SHP77 treated with DMSO at 0.1 percent for 48 hours (cell line): Measurements from ENCODE around the gene RCOR2.

Experiments used
- DNase-seq: peaks from one replicate; lab custom pipeline; 2025; lab: John Stamatoyannopoulos, UW

Gene RCOR2

DNA sequence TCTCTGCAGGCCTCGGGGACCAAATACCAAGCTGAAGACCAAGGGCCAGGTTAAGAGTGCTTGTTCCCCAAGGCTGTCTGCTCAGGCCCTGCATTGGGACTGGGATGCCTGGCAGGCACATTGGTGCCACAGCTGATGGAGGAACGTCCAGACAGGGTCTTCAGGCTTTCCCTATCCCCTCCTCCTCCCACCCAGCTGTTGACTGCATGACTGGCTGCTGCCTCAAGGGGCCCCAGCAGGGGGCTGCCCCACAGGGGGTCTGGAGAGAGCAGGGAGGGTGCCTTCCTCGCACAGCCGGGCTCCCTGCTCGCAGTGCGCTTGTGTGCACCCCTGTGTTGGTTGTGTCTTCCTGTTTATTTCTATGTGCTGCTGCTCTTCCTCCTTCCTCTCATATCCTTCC is 9.9 kb downstream of the RCOR2 start:
- no peak for DNase-seq

DNA sequence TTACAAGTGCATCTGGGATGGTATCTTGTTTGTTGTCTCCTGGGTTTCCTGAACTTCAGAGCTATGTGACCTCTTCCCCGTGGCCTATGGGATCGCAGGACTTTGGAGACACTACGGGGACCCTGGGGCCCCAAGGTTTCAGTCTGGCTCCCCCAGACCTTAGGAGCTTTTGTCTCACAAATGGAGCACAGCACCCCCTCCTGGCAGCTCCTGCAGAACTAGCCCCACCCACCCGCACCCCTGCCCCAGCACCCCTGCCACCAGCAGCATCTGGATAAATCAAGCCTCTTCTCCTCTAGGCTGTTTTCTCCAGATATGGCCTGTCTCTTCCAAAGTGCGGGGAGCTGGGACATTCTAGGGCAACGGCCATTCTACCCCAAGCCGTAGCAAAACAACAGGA is 10.4 kb downstream of the RCOR2 start:
- no peak for DNase-seq

DNA sequence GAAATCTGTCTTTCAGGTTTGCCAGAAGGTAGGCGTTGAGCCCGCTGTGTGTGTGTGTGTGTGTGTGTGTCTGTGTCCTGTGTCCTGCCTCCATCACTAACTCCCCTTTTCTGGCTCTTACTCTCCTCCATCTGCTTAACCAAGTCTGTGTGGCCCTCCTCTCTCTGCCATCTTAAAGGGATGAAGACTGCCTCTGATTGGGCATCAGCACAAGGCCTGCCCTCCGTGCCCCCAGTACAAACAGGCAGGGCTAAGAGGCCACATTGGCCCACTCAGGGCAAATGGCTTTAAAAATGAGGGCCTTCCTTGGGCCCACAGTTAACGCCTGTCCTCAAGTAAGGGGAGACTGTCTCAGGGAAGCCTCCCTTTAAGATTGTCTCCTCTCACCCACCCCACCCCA is 10.9 kb downstream of the RCOR2 start:
- DNase-seq: no peak

DNA sequence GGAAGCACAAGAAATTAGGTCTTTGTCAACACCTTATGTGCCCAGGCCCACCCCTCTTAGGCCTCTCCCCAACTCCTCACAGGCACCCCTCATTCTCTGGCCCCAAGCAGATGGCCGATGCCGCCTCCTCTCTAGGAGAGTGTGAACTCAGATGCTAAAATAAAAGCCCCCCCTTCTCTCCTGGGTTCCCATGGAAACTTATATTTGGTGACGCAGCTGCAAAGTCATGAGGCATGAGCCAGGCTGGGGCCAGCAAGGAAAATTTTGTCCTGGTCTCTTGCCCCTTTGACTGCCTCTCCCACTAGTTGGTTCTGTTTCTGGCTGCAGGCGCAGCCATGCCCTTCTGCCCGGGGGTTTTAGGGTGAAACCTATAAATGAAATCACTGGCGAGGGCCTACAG is 11.8 kb downstream of the RCOR2 start:
- no peak for DNase-seq

DNA sequence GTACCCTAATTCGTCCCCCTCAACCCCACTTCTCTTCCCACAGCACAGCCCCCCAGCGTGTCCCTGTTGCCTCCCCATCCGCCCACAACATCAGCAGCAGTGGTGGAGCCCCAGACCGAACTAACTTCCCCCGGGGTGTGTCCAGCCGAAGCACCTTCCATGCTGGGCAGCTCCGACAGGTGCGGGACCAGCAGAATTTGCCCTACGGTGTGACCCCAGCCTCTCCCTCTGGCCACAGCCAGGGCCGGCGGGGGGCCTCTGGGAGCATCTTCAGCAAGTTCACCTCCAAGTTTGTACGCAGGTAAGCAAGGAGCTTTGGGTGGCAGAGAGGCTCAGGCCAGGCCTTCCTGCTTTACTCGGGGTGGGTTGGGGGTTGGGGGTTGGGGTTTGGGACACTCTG is 12.2 kb downstream of the RCOR2 start:
- DNase-seq: no peak

DNA sequence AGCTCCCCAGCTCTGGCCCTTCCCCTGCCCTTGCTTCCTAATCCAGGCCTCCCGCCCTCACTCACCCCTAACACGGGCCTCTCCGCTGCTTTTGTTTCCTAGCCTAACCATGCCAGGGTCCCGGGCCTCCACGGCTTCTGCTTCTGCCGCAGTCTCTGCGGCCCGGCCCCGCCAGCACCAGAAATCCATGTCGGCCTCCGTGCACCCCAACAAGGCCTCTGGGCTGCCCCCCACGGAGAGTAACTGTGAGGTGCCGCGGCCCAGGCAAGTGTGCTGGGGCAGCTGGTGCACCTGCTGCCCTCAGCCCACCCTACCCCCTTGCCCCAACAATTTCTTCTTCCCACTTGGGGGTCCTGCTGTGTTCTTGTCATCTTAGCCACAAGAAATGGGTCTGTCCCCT is 13.1 kb downstream of the RCOR2 start:
- DNase-seq: no peak

DNA sequence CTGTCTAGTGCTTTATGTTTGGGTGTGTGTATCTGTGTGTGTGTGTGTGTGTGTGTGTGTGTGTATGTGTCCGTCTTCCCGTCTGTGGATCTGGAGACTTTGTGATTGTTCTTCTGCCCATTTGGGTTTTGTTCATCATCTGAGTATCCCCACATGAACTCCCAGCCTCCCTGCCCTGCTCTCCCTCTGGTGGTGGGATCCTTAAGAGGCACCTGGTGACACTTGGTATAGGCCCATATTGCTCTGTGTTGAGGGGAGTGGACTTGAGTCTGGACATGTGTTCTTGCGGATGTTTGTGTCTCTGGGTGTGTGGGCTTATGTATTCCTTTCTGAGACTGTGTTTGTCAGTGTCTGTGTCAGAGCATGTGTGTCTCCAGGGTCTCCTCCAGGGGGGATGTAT is 15.3 kb downstream of the RCOR2 start:
- no peak for DNase-seq

DNA sequence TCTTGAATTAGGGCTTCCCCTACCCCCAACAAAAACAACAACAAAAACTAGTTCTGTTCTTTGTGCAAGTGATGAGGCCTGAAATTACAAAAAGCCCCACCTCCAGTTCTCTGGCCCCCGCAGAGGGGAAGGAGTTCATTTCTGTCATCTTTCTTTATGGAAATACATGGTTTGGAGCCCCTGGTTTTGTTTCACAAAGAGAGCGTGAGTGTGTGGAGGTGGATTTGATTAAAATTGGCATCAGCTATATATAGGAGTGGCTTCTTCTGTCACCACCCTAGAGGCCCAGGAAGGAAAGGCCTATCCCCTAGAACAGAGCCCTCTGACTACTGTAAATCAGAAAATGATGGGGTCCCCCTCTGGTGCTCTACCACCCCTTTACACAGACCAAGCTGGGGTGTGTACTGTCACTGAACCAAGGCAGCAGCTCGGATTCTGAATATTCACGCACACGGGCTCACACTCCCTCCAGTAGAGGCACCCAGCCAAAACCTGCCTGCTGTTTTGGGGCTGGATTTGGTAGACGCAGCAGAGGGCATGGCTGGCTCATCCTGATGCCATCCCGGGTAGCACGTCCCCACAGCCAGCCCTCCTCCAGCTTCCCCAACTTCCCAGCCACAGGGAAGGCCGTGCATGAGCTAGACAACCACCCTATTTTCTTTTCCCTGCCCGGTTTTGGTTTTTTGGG is 19.4 kb downstream of the RCOR2 start:
- DNase-seq: no peak

DNA sequence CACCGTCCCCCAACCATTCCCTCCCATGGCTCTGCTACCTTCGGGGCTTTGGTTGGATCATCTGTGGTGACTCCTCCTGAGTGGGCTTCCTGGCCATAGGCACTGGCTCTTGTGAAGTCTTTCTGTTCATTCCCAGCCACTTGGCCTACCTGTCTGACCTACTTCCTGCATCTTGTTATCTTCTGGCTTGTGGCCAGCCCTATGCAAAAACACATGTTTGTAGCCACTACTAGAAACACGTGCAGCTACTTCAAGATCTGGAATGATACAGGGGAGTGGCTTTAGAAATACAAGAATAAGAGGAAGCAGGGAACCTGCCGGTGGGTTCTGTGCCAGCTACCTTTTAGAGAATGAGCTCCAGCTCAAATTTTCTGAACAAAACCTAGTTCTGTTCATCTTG is 20.9 kb downstream of the RCOR2 start:
- DNase-seq: no peak

DNA sequence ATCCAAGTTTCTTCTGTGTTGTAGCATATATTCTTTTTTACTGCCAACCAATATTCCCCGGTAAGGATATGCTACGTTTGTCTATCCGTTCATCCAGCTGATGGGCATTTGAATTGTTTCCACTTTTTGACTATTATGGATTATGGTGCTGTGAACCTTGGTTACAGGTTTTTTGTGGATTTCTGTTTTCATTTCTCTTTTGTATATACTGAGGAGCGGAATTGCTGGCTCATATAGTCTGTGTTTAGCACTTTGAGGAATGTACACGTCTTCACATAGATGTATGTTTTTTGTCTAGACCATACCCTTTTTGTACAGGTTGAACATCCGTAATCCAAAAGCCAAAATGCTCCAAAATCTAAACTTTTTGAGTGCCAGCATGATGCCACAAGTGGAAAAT is 23.6 kb downstream of the RCOR2 start:
- no peak for DNase-seq

DNA sequence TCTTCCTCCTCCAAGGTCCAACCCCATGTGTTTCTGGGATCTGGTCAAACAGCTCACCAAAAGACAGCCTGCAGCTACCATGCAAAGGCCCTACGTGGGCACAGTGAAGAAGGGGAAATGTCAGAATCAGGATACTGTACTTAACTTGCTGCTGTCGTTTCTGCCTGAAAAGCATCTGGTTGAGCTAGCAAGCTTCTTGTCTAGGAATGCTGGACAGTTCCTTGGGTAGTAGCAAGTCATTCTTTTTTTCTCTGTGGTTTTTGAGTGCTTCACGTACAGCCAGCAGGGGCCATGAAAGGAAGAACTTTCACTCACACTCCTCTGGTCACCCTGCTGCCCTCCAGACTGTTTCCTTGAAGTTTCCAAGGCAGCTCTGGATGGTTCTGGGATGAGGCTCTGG is 24.7 kb downstream of the RCOR2 start:
- no peak for DNase-seq

DNA sequence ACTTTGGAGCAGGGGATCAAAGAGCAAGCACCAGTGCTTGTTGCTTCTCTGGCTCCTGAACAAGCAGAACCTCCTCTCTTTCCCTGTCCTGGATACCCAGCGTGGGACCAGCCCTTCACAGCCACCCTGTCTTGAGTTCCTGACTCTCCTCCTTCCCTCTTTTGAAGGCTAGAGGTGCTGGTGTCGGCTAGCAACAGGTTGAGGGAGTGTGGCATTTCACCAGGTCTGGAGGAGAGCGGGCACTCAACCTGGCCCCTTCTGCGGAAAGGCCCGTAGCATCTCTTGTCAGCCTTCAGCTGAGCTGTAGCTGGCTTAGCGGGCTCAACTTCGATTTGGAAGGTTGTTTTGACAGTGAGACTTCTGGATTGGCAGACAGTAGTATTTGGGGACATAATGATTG is 26.6 kb downstream of the RCOR2 start:
- no peak for DNase-seq

DNA sequence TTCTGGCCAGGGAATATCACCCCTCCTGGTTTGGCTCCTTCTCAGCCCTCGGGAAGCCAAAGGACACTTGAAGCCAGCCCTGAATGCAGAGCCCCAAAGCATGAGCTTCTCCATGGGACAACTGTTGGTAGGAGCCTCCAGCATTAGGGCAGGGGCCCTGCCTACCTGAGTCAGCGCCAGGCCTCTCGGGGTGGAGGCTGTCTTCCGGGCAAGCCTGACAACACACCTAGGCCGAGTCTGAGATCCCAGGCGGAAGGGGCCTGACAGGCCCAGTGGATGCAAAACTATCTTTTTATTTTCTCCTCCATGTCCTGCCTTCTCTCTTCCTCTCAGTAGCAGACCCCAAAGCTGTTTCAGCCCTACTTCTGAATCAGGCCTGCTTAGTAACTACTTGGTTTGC is 27.6 kb downstream of the RCOR2 start:
- no peak for DNase-seq

DNA sequence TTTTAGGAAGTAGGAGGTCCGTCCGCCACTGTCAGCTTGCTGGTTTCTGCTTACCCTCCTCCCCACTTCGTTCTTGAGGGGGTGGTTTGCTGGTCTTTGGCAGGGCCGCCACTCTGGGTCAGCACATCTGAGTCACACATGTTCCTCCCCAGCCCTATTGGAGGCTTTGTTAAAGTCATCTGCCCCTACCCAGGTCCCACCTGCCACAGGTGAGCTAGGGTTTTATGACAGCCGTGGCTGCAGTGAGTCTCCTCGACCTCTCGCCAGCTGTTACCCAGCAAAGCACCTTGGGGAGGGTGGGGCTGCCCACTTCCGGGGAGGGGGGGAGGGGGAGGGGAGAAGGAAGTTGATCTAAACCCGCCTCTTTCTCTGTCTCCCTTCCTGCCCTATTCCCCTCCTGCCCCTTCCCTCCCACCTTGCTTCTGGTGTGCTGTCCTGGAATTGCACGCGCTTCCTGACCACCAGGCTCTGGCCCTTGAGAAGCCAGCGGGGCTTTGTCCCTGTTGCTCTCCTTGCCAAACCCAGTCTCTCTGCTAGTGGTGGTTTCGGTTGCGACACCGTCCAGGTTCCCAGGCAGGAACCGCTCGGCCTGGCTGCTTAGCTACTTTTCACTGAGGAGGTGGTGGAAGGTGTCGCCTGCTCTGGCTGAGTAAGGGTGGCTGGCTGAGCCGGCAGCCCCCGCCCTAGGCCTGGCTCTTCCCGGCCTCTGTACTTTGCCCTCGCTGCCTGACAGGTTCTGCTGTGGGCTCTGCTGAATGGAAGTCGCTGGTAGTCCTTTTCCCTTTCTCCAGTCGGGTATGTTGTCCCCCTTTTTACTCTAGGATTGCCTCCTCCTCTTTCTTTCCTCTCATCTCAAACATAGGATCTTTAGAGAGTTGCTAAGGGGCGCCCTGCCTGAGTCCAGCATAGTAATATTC is 28.5 kb downstream of the RCOR2 start:
- DNase-seq: no peak

DNA sequence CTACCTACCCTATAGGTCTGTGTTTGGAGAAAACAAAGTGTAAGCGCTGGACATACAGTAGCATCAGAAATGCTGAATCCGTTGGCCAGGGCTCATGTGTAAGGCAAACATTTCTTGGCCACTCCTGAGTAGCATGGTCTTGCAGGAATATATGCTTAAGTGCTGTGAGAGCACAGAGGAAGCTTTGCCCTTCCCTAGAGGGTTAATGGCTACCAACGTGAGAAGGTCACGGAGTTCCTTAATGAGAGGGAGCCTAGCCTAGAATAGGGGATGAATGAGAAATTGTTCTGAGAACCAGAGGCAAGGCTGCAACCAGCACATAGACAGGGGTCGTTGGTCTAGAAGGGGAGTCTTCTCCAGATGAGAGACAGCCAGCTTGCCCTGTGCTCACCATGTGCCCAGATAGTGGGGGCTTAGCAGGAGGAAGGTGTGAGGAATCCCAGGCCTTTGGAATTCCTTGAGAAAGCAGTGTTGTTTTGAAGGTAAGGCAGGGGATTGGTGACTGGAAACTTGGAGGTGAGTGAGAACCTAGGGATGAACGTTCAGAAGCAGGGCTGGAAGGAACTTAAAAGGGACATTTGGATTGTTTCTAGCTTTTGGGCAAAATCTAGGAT is 29.5 kb downstream of the RCOR2 start:
- no peak for DNase-seq

DNA sequence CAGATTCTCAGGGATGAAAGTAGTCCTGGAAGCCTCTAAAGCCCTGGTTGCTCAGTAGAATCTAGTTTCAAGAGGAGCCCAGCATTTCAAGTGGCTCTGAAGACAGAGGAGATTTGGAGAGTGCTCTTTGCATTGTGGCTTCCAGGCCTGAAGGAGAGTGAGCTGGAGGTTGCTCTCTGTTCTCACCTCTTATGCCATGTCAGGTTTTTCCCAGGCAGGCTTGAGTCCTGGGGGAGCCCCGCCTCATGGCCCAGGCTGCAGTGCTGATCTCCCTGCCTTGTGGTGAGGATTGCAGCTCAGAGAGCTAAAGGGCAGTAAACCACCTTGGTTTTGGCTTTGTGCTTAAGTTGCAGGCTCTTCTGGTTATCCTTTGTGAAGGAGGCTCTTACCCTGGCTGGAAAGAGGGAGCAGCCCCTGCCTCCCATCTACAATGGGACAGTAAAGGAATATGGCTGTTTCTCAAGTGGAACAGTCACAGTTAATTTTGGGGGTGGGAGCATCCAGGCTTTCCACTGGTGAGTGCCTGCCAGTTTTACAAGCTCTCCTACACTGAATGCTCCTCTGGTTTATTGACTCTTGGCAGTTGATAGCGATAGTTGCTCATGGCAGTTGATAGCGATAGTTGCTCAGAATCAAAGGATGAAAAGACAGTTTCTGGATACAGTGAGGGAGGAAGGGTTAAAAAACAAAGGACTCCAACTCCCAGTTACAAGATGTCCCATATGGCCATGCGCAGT is 32.6 kb downstream of the RCOR2 start:
- DNase-seq: no peak

DNA sequence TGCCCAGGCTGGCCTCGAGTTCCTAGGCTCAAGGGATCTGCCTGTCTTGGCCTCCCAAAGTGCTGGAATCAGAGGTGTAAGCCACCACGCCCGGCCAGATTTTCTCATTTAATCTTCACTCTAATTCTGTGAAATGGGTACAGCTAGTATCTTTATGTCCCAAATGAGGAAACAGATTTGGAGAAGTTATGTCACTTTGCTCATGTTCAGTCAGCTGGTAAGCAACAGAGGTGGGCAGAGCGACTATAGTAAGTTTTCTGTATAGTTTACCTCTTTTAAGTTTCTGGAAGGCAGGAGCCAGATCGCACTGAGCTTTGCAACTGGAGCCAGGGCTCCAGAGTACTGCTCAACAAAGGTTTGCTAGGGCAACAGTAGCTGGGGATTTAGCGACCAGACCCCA is 33.2 kb downstream of the RCOR2 start:
- DNase-seq: no peak

DNA sequence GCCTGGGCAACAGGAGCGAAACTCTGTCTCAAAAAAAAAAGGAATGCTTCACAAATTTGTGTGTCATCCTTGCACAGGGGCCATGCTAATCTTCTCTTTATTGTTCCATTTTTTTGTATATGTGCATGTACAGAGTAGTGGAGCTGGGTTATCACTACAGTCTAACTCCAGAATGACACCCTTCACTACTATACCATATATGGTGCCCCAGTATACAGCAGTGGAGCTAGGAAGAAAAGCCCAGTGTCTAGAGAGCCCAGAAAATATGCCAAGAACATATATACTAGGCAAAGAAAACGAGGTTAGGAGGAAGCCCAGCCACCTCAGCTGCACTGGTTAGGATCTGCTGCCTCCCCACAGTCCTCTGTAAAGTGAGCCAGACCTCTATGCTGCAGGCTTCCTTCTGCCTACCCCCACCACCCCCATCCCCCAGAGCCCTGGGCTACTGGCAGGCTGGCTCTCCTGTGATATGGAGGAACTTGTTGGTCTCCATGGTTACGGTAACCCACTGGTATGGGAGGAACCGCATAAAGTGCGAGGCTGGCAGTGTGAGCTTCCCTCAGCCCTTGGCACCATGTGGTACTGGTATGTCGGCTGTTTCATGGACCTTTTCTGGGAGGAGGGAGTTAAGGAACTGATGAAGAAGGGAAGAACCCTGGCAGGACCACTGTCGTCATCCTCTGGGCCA is 34.3 kb downstream of the RCOR2 start:
- no peak for DNase-seq

DNA sequence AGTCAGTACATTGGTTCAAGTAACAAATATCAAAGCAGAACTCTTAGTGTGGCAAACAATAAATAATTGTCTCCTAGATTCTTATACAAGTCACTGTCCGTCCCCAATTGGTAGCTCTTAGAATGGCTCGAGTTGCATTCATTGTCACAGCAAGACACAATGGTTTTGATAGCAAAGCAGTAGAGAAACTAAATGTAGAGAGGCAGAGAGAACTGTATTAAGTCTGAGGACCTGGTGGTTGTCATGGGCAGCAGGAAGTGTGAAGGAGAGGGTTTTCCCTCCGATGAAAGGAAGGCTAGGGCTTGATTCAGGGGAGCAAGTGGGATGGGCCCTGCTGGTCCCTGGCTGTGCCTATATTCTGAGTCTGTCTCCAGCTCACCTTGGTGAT is 36.6 kb downstream of the RCOR2 start:
- no peak for DNase-seq

DNA sequence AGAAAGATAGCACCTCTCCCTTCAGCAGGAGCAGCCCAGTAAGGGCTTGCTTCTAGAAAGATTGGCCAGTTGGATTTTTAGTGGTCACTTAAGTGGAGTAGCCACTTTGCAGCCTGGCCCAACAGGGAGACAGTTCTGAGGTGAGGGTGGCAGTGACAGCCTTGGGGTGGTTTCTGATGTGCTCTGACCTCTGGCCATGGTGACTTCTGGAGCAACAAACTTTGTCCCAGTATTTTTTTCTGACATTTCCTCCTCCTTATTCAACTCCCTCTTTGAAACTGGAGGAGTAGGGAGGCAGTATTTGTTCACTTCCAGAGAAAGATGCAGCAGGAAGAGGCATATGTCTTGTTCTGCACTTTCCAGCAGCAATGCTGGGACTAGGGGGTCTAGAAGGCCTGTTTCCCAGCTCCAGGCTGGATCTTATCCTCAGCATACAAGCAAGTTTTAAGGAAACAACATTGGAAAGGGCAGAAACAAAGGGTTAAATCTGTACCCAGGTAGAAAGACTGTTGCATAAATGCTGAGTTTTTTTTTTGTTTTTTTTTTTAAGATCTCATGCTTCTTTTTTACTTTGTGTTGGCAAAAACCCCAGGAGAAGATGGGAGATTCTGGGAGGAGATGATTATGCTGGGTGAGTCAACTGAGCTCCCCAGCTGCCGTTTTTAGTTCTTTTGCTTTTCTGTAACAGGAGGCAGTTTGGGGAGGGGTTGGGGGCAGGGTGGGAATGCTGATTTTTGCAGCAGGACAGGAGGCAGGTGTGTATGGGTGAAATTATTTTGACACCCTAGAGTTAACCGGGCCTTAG is 37.2 kb downstream of the RCOR2 start:
- DNase-seq: no peak

DNA sequence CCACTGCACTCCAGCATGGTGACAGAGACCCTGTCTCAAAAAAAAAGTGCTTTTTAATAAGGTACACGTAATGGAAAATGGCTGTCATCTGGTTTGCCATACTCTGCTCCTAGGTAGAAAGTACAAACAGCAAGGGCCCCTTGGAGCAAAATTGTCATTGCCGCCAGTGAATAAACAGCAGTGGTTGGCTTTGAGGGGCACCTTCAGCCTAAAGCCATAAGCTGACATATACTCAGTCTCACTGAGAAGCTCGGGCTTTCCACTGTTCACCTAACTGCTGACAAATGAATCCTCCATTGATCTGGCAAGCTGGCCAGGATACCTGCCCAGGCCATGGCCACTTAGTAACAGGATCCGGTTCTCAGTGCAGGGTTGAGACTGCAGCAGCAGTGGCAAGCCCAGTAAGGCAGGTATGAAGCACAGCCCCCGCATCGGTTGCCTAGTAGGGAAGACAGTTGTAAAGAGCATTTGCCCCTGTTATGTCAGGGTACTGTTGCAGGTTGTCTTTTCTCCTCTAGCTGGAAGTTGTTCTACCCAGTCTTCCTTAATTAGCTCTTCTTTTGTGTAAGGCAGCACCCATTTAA is 39.2 kb downstream of the RCOR2 start:
- no peak for DNase-seq
